Bronchial epithelial cell (primary cell): Measurements from ENCODE around the gene RNU2-63P. TPM values are rescaled to one million over a fixed set of nuclear protein-coding genes. Genes with fewer than 3 reads are reported as not detected.

ENCODE experiments used
- DNase-seq: peaks from one replicate; pipeline ENCODE4 v3.0.0-alpha.2; 2010; ENCODE audit warnings: low read depth
- FAIRE-seq: peaks from 2 replicates; lab custom pipeline; 2011; peaks lifted over from hg19 to GRCh38; lab: Jason Lieb, UNC
- H3K27me3 ChIP-seq: 2 replicates; pipeline ENCODE4 v1.5.1; 2011; ENCODE audit warnings: low read length; ENCODE audit not compliant: control insufficient read depth, insufficient read depth
- H3K36me3 ChIP-seq: 2 replicates; pipeline ENCODE4 v1.5.1; 2011; ENCODE audit warnings: low read length; ENCODE audit not compliant: control insufficient read depth, insufficient read depth
- H3K4me3 ChIP-seq: 2 replicates; pipeline ENCODE4 v1.5.1; 2011; ENCODE audit warnings: mild to moderate bottlenecking, low read depth, low read length, control low read depth
- total RNA-seq: library from RNA; depleted of rRNA; stranded (reverse); fragments of >200 nt; gene quantifications from 2 replicates; pipeline ENCODE4 v1.2.1, GENCODE V29; 2014
- TF ChIP-seq, protein P1 (sequence below): IDR thresholded peaks from 2 replicates; pipeline ENCODE4 v1.5.1; 2011; ENCODE audit warnings: mild to moderate bottlenecking, moderate library complexity, low read length, control low read depth, inconsistent platforms; ENCODE audit not compliant: insufficient read depth, severe bottlenecking

Gene RNU2-63P
- 26.9 TPM in 1 of 2 replicates, not detected in the other for total RNA-seq

- H3K36me3 ChIP-seq, result no peaks in the 10 kb centered on the region
- TF ChIP-seq, protein P1, sequence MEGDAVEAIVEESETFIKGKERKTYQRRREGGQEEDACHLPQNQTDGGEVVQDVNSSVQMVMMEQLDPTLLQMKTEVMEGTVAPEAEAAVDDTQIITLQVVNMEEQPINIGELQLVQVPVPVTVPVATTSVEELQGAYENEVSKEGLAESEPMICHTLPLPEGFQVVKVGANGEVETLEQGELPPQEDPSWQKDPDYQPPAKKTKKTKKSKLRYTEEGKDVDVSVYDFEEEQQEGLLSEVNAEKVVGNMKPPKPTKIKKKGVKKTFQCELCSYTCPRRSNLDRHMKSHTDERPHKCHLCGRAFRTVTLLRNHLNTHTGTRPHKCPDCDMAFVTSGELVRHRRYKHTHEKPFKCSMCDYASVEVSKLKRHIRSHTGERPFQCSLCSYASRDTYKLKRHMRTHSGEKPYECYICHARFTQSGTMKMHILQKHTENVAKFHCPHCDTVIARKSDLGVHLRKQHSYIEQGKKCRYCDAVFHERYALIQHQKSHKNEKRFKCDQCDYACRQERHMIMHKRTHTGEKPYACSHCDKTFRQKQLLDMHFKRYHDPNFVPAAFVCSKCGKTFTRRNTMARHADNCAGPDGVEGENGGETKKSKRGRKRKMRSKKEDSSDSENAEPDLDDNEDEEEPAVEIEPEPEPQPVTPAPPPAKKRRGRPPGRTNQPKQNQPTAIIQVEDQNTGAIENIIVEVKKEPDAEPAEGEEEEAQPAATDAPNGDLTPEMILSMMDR, result no peak
- H3K27me3 ChIP-seq, result no peaks in the 10 kb centered on the region
- DNase-seq, result peak; percentile 90
- FAIRE-seq, result no peak
- peak within 1 kb of the TSS; percentile 81 for H3K4me3 ChIP-seq
These were observed at the start of gene RNU2-63P for GRCh38 chr2:88016086-88016959. TSS of gene RNU2-63P (minus strand) at chr2:88016547.

- FAIRE-seq (no peak), DNase-seq (no peak)
- Histone ChIP-seq H3K4me3 (no peak overlapping the region), H3K36me3 (no peaks in the 10 kb centered on the region), H3K27me3 (no peaks in the 10 kb centered on the region)
- TF ChIP-seq, protein P1, result no peak
These were observed 44.9 kb upstream of the RNU2-63P start for GRCh38 chr2:88061295-88061694.

GRCh38 chr2:88060907-88061275 lies 44.5 kb upstream of the RNU2-63P start:
- DNase-seq (no peak), FAIRE-seq (no peak)

GRCh38 chr2:88059979-88060906 lies 43.9 kb upstream of the RNU2-63P start:
- no peaks in the 10 kb centered on the region for H3K36me3 ChIP-seq
- H3K27me3 ChIP-seq, result no peaks in the 10 kb centered on the region
- TF ChIP-seq, protein P1, result peak; percentile 73
- FAIRE-seq (no peak), DNase-seq (peak; percentile 60)
- no peak overlapping the region for H3K4me3 ChIP-seq

More at GRCh38 chr2:88060907-88061275, 44.5 kb upstream of the RNU2-63P start:
- TF ChIP-seq, protein P1, result no peak
- H3K36me3 ChIP-seq, result no peaks in the 10 kb centered on the region
- H3K4me3 ChIP-seq, result no peak overlapping the region
- no peaks in the 10 kb centered on the region for H3K27me3 ChIP-seq

- H3K27me3 ChIP-seq, result no peaks in the 10 kb centered on the region
- H3K4me3 ChIP-seq, result no peak overlapping the region
- no peaks in the 10 kb centered on the region for H3K36me3 ChIP-seq
- DNase-seq (no peak), FAIRE-seq (no peak)
- TF ChIP-seq, protein P1, result no peak
These were observed 41.8 kb upstream of the RNU2-63P start for GRCh38 chr2:88058191-88058590.
